Measurements from ENCODE around the gene NFYB. TPM values are rescaled to one million over a fixed set of nuclear protein-coding genes. Genes with fewer than 3 reads are reported as not detected.
"Not testable (repeated sequence)": the region's sequence is repeated elsewhere in the genome, so short reads cannot be mapped to it uniquely, and the experiment has no call there.

Gene NFYB
- total and polyA plus RNA-seq, 2 donors (not counting 1 experiment from before 2014, with no cell fraction given) = 11.7 to 27.2 TPM

DNA sequence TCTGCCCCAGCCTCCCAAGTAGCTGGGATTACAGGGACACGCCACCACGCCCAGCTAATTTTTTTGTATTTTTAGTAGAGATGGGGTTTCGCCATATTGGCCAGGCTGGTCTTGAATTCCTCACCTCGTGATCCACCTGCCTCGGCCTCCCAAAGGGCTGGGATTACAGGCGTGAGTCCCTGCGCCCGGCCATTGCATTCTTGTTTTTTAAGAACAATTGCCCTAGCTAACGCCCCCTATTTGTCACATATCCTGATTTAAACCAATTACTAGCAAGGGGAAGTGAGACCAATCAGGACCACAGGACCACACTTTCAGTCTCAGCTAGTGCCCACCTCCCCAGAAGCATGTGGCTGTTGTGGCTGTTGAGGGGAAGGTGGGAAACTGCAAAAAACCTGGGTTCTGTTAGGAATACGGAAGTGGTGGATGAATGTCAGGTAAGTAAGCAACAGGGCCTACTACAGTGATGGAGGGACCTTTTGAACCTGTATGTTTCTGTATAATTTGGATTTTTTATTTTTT is 37.8 kb upstream of the NFYB start:
- 79% methylated on average over 6 of the region's 10 CpGs for WGBS (ENCODE audit: insufficient coverage)
- DNase-seq (no peak), ATAC-seq (ENCODE audit: low read depth) (no peak)
- Histone ChIP-seq H3K27ac (ENCODE audit: low read length in 2 of 2) (no peak overlapping the region), H2AFZ (ENCODE audit: insufficient read depth, low read depth, low read length, poor library complexity, severe bottlenecking) (no peak overlapping the region), H4K20me1 (ENCODE audit: control insufficient read depth, insufficient read depth, low read length, poor library complexity, severe bottlenecking) (no peaks in the 10 kb centered on the region), H3K27me3 (replicated peaks in 1 of 4; ENCODE audit: control extremely low read depth in 1 of 4, control insufficient read depth in 3 of 4, insufficient read depth in 4 of 4, low read length in 3 of 4) (peaks cover 0 to 4% (median 1%) of the 10 kb centered on the region in 4 experiments), H3K9me3 (ENCODE audit: control extremely low read depth in 1 of 3, control insufficient read depth in 2 of 3, insufficient read depth in 1 of 3, low read length in 2 of 3) (peaks cover 0 to 7% (median 0%) of the 10 kb centered on the region in 3 donors), H3K4me2 (replicated peaks; ENCODE audit: low read depth, low read length, poor library complexity, severe bottlenecking) (no peak overlapping the region), H3K79me2 (ENCODE audit: control insufficient read depth, insufficient read depth, low read length) (no peaks in the 10 kb centered on the region), H3K36me3 (replicated peaks in 1 of 2; ENCODE audit: control extremely low read depth in 1 of 2, control insufficient read depth in 1 of 2, extremely low read depth in 1 of 2, insufficient read depth in 2 of 2, low read length in 1 of 2) (no peaks in the 10 kb centered on the region), H3K4me3 (ENCODE audit: control extremely low read depth in 1 of 5, extremely low read depth in 1 of 5, insufficient read depth in 1 of 5, low read depth in 2 of 5, low read length in 4 of 5) (no peak overlapping the region), H3K4me1 (ENCODE audit: control insufficient read depth in 2 of 2, insufficient read depth in 2 of 2, low read length in 2 of 2) (no peaks in the 10 kb centered on the region), H3K9ac (ENCODE audit: low read length) (no peak overlapping the region)
- intact Hi-C loops (cut with micrococcal nuclease) = no loop called here
- Mint-ChIP-seq H3K4me3 (no peak overlapping the region), H3K27ac (no peak overlapping the region), H3K27me3 (peaks cover 22% of the 10 kb centered on the region), H3K9me3 (ENCODE audit: insufficient read depth) (no peaks in the 10 kb centered on the region), H3K4me1 (no peaks in the 10 kb centered on the region)
- POLR2A ChIA-PET = no interaction called here
- CTCF ChIA-PET = no interaction called here
- TF ChIP-seq EZH2 (IDR thresholded peaks at IDR 0.05; ENCODE audit: borderline replicate concordance, insufficient read depth, low read depth, low read length, poor library complexity, severe bottlenecking) = no peak
- TF ChIP-seq, protein P1, sequence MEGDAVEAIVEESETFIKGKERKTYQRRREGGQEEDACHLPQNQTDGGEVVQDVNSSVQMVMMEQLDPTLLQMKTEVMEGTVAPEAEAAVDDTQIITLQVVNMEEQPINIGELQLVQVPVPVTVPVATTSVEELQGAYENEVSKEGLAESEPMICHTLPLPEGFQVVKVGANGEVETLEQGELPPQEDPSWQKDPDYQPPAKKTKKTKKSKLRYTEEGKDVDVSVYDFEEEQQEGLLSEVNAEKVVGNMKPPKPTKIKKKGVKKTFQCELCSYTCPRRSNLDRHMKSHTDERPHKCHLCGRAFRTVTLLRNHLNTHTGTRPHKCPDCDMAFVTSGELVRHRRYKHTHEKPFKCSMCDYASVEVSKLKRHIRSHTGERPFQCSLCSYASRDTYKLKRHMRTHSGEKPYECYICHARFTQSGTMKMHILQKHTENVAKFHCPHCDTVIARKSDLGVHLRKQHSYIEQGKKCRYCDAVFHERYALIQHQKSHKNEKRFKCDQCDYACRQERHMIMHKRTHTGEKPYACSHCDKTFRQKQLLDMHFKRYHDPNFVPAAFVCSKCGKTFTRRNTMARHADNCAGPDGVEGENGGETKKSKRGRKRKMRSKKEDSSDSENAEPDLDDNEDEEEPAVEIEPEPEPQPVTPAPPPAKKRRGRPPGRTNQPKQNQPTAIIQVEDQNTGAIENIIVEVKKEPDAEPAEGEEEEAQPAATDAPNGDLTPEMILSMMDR (IDR thresholded peaks at IDR 0.05) = no peak

DNA sequence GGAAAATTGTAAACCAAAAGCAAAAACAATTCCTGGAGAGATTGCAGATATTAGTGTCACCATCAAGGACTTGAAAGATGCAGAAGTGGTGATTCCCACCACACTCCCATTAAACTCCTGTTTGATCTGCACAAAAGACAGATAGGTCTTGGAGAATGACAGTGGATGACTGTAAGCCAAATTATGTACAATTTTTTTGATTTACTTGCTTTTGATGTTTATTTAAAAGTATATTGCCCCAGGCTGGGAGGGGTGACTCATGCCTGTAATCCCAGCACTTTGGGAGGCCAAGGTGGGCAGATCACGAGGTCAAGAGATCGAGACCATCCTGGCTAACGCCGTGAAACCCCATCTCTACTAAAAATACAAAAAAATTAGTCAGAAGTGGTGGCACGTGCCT is 35.8 kb upstream of the NFYB start:
- no CpG with 5 or more reads among the region's 5 CpGs for WGBS (ENCODE audit: insufficient coverage)

More for the DNA sequence above, 35.8 kb upstream of the NFYB start:
- H3K4me1 Mint-ChIP-seq; H3K4me3 ChIP-seq (ENCODE audit: control extremely low read depth in 1 of 5, extremely low read depth in 1 of 5, insufficient read depth in 1 of 5, low read depth in 2 of 5, low read length in 4 of 5); intact Hi-C loops (cut with micrococcal nuclease); H3K9me3 ChIP-seq (ENCODE audit: control extremely low read depth in 1 of 3, control insufficient read depth in 2 of 3, insufficient read depth in 1 of 3, low read length in 2 of 3); DNase-seq; H3K27ac ChIP-seq (ENCODE audit: low read length in 2 of 2); POLR2A ChIA-PET; H3K4me2 ChIP-seq (replicated peaks; ENCODE audit: low read depth, low read length, poor library complexity, severe bottlenecking); H3K4me3 Mint-ChIP-seq; H3K27ac Mint-ChIP-seq; H3K79me2 ChIP-seq (ENCODE audit: control insufficient read depth, insufficient read depth, low read length); H3K27me3 ChIP-seq (replicated peaks in 1 of 4; ENCODE audit: control extremely low read depth in 1 of 4, control insufficient read depth in 3 of 4, insufficient read depth in 4 of 4, low read length in 3 of 4); H3K4me1 ChIP-seq (ENCODE audit: control insufficient read depth in 2 of 2, insufficient read depth in 2 of 2, low read length in 2 of 2); H4K20me1 ChIP-seq (ENCODE audit: control insufficient read depth, insufficient read depth, low read length, poor library complexity, severe bottlenecking); H3K9me3 Mint-ChIP-seq (ENCODE audit: insufficient read depth); H2AFZ ChIP-seq (ENCODE audit: insufficient read depth, low read depth, low read length, poor library complexity, severe bottlenecking); H3K36me3 ChIP-seq (replicated peaks in 1 of 2; ENCODE audit: control extremely low read depth in 1 of 2, control insufficient read depth in 1 of 2, extremely low read depth in 1 of 2, insufficient read depth in 2 of 2, low read length in 1 of 2); ATAC-seq (ENCODE audit: low read depth); CTCF ChIA-PET; H3K9ac ChIP-seq (ENCODE audit: low read length): not testable (repeated sequence)
- H3K27me3 Mint-ChIP-seq = peaks cover 23% of the 10 kb centered on the region

Measured in B cell (primary cell).